Adipose tissue (tissue), 3 donors: ENCODE measurements around the gene ZNF641. TPM values are rescaled to one million over a fixed set of nuclear protein-coding genes. Genes with fewer than 3 reads are reported as not detected.

Experiments used
- polyA plus RNA-seq, 3 donors: library from polyadenylated mRNA; stranded (reverse); fragments of 200-250 nt; gene quantifications; one replicate each; pipeline ENCODE4 v1.2.3, GENCODE V29; 2013
- donor health status: healthy with polysubstance abuse.
- donor health status: Bipolar disorder and iron deficiency.
- donor health status: healthy.

Gene ZNF641
- polyA plus RNA-seq, 3 donors: 6.8 to 9.9 (median 8.1) TPM

Other genes starting within 250 kb of the ZNF641 start
- 1 to 10 TPM; 2.5 to 4.4 (median 3.9) TPM for gene SENP1, start 244.8 kb downstream of the ZNF641 start, polyA plus RNA-seq
- gene PFKM, start 231.6 kb downstream of the ZNF641 start, polyA plus RNA-seq: 10 to 100 TPM in 2 of 3 donors, 1 to 10 TPM in 1; 9.2 to 28.9 (median 19.1) TPM
- 10 to 100 TPM; 15.5 to 18.2 (median 18.0) TPM for gene ASB8, start 193.4 kb downstream of the ZNF641 start, polyA plus RNA-seq
- 1 to 10 TPM in 1 of 3 donors, under 1 TPM in 2; 0.22 to 1.1 (median 0.25) TPM for gene CCDC184, start 167.3 kb downstream of the ZNF641 start, polyA plus RNA-seq
- not detected for gene OR10AD1, start 147.6 kb downstream of the ZNF641 start, polyA plus RNA-seq
- not detected for gene ANP32D, start 121.6 kb upstream of the ZNF641 start, polyA plus RNA-seq
- gene C12orf54, start 131.6 kb upstream of the ZNF641 start, polyA plus RNA-seq: under 1 TPM in 1 of 3 donors, not detected in 2; 0.15 TPM
- not detected for gene OR8S1, start 174.7 kb upstream of the ZNF641 start, polyA plus RNA-seq
- not detected for gene LALBA, start 219.1 kb upstream of the ZNF641 start, polyA plus RNA-seq